CD4-positive, alpha-beta T cell treated with Interleukin-4 for 1 hour (primary cell): Measurements from ENCODE around the gene C12orf75.
A peak's percentile ranks its signal among the peaks of the same experiment; 100 is the strongest.
"Not testable (repeated sequence)": the region's sequence is repeated elsewhere in the genome, so short reads cannot be mapped to it uniquely, and the experiment has no call there.

Experiments used
- DNase-seq, 2 donors: peaks; one replicate each; pipeline ENCODE4 v3.0.0-alpha.2; 2020 to 2022

Gene C12orf75

DNA sequence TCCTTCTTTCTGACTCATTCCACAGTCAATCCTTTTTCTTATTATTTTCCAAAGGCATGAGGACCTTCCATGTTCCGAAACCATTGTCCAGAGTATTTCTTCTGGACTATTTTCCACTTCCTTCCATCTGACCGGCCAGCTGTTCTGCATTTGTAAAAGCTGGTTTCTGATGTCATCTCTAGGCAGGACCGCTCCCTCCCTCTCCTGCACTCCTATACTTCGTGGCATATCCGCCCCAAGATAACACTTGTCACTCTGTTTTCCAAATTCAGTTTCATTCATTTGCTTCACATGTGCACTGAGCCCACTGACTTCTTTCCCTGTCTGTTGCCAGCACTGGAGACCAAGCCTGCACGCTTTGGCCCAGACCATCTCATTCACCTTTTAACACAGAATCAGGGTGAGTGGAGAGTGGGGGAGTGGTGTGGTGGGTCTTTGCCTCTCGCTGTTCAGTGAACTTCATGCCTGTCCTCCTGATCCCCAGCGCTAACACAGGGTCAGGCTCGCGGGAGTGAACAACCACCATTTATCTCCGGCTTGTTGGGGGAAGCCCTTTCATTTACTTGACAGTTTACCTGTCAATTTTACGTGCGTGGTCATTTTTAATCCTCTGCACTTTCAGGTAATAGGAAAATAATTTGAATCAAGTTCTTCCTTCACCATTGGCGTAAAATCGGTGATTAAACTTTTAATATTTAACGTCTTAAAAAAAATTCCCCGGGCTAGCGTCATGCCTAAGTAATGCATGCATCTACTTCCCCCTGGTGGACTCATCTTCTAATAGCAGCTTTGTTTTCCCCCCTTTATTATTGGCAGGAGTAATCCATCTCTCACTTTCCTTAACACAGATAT is 52.5 kb downstream of the C12orf75 start:
- peak in 1 of 2 donors; percentile 68 for DNase-seq

DNA sequence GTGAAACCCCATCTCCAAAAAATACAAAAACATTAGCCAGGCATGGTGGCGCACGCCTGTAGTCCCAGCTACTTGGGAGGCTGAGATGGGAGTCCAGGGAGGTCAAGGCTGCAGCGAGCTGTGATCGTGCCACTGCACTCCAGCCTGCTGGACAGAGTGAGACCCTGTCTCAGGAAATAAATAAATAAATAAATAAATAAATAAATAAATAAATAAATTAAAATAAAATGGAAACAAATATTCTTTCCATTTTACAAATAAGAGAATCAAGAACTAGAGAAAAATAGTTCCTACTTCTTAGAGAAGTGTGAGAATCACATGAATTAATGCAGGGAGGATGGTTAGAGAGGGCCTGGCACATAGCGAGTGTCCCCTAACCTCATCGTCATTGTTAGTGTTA is 53.7 kb downstream of the C12orf75 start:
- no peak for DNase-seq

DNA sequence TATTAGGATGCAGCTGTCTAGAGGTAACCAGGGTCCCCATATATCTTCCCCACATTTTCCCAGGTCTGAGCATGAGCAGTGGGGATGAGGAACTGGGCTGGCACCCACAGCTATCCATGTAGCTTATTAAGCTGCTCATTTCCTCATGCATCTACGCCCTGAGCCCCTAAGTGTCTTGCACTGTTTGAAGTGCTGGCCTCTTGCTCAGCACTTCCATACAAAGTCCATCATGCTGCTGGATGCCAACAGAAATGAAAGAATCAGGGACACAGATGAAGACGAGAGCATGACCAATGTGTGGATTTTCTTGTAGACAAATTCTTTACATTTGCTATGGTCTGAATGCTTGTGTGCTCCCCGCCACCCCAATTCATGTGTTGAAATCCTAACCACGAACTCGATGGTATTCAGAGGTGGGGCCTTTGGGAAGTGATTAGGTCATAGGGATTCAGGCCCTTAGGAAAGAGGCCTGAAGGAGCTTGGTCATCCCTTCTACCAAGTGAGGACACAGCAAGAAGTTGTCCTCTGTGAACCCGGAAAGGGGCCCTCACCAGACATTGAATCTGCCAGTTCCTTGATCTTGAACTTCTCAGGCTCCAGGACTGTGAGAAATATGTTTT is 54.5 kb downstream of the C12orf75 start:
- no peak for DNase-seq

DNA sequence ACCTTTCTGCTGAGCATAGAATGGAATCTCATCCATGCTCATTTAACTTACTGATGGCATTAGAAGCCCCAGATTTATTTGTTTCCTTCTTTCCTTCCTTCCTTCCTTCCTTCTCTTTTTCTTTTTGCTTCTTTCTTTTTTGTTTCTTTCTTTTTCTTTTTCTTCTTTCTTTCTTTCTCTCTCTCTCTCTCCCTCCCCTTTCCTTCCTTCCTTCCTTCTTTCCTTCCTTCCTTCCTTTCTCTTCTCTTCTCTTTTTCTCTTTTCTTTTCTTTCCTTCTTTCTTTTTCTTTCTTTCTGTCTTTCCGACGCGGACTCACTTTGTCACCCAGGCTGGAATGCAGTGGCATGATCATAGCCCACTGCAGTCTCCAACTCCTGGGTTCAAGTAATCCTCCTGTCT is 55.9 kb downstream of the C12orf75 start:
- no peak for DNase-seq

DNA sequence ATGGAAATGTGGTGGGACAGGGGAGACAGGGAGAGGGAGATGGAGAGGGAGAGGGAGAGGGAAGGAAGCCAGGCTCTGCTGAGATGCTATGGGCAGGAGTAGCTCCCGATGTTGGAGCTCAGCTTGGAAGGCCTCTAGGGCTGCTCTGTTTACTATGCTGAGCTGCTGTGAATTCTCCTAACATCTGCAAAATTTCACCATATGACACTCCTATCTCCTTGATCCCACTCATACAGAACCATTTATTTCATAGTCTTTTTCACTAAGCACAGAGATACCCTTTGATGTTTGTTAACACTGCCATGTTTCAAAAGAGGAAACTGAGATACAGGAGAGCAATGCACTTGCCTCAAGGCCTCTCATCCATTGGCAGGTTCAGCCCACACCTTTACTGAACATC is 60.7 kb downstream of the C12orf75 start:
- no peak for DNase-seq

DNA sequence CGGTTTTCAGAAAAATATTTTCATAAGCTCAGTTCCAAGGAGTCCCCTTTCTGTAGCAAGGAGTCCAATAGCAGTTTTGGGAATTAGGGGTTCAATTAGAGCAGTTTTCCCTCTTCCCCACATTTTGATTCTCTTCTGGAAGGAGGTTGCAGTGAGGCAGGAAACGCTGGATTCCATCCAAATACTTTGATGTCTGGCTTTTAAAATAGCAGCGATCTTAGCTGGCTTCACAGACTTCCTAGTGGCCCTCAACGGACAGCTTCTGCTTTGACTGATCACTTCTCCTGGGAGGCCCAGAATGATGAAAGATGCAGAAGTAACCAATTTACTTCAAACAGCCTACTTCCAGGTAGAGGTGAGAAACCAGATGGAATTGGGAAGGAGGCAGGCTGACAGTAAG is 63.1 kb downstream of the C12orf75 start:
- DNase-seq, result no peak

DNA sequence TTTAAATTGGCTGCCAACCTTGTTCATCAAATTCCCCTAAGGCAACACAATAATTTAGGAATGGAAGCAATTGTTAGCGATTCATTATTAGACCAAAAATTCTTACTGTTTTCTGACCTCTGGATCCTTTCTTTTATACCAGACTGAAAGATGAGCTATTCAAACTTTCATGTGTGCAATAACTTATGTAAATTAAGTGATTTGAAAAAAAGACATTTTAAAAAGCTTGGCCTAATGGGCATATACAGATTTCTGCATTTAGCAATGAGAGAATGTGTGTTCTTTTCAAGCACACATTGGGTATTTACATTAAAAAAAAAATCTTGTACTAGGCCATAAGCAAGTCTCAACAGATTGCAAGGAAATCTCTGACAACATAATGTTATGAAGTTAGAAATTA is 65.5 kb downstream of the C12orf75 start:
- no peak for DNase-seq

DNA sequence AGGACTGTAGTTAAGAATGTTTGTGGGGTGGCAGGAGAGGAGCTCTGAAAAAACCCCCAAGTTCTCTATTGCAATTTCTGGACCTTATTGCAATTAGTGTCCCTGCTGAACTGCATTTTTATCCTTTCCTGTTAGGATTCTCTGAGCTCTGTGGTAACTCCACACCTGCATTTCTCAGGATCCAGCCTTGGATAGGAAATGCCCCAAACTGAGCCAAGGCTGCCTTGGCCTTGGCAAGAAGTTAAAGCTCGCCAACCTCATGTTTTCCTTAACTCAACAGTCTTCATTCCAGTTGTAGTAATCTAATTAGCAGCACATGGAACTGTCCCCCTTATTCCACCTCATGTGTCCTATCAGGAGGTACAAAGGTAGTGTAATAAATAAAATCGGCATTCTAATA is 66.5 kb downstream of the C12orf75 start:
- DNase-seq, result no peak

DNA sequence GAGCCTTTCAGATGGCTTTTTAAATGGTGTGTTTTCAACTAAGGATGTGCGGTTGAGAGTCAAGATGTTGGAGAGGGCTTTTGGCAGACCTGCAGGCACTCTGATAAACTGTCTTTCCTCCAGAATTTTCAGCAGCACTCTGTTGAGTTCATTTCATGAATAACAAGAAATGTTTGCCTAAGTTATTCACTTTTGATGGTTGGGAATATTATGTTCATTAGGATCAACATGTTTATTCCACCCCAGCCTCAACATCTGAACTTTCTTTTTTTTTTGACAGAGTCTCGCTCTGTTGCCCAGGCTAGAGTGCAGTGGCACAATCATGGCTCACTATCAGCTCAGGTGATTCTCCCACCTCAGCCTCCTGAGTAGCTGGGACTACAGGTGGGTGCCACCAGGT is 68.4 kb downstream of the C12orf75 start:
- DNase-seq, result no peak

DNA sequence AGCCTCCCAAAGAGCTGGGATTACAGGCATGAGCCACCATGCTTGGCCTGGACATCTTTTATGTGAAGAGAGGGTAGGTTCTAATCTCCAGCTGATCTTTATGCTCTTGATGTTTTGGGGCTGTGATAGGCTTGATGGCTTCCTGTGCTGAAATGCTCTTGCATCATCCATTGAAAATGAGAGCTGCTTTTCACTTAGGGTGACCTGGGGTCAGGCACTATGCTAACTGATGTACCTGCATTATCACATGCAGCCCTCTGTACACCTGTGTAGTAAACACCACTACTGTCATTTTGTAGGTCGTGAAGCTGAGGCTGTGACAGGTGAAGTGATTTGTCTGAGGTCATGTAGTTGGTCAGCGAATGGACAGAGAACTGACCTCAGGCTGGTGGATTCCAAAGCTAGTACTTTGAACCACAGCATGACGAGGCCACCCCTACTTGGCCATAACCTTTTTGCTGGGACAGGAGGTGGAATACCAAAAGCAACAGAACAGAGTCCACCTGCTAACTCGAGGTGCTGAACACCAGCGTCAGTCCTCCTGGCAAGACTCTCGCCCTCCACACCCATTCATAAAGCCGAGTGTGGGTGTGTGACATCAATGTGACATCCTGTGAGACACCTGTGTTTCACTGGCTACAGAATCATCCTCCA is 69.1 kb downstream of the C12orf75 start:
- DNase-seq, result no peak

DNA sequence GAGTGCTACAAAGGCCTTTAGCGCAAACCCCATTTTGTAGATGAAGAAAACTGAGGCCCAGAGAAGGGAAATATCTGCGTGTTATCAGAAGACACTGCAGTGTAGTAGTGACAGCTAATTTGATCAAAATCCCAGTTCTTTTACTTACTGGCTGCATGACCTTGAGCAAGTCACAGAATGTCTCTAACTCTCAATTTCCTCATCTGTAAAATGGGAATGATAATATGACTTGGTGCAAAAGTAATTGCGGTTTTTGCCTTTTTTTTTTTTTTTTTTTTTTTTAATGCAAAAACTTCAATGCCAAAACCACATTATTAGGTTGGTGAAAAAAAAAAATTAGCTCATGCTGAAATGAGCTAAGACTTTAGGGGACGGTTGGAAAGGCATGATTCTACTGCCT is 69.7 kb downstream of the C12orf75 start:
- DNase-seq, result no peak

DNA sequence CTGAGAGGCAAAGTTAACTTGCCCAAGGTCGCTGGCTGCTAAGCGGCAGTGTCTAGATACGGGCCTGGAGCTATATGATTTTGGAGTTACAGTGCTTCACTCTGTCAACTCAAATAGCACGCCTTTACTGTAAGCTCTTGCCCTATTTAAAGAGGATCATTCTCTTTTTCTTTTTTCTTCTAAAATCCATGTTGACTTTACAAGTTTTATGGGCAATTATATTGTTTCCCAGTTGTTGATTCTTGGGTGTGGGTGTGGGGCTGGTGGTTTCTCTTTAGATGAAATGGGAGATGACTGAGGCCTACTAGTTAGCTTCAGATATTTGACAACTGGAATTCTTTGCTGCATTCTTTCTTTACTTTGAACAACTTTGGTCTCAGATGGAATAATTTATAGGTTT is 70.7 kb downstream of the C12orf75 start:
- no peak for DNase-seq

DNA sequence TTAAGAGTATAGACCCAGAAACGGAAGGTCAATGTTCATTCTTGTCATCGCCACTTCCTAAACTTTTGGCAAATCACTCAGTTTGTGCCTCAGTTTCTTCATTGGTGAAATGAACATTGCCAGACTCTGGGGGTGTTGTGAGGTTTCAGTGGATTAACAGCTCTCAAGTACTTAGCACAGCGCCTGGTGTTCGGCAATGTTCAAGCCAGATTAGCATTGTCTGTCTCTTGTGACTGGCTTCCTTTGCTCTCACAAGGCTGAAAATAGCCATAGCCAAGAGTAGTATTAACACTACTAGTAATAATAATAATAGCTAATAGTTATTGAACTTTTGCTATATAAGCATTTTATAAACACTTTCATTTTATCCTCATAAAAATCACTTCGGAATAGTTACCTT is 71.9 kb downstream of the C12orf75 start:
- DNase-seq, result no peak

DNA sequence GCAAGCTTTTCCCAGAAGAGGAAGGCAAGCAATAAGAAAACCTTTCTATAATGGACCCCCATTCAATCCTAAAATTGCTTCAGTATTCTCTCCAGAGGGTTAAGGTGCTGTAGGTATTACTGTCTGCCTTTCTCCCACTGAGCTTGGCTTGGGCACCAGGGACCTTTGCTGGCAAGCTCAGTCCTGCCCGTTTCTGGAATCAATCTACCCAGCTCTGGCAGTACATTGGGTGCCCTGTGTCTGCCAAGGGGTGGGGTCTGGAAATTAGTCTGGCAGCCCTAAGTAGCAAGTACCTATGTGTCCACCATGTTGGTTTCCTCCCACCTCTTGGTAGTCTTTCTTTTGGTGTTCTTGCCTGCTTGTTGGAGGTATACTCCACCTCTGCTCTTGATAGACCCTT is 72.6 kb downstream of the C12orf75 start:
- DNase-seq, result no peak

DNA sequence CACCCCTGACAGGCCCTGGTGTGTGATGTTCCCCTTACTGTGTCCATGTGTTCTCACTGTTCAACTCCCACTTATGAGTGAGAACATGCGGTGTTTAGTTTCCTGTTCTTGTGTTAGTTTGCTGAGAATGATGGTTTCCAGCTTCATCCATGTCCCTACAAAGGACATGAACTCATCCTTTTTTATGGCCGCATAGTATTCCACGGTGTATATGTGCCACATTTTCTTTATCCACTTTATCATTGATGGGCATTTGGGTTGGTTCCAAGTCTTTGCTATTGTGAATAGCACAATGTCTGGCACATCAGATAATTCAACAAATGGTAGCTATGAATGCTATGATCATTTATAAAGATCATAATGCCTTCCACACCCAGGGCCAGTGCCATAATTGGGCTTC is 73.6 kb downstream of the C12orf75 start:
- DNase-seq, result not testable (repeated sequence)

DNA sequence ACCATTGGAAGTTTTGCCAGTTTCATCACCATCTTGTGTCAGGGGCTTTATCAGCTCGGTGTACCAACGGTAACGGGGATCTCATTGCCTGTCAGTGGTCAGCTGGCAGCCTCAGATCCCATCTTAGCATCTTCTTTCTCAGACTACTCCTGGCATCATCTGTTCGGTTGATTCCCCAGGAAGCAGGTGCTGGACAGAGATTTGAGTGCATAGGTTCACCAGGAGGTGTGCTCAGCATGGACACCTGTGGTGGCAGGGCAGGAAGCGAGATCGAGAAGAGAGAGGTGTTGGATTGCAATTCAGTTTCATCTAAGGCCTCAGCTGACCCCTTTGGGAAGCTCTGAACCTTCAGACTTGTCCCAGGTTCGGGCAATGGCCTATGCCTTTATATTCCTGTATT is 76.0 kb downstream of the C12orf75 start:
- DNase-seq, result no peak

DNA sequence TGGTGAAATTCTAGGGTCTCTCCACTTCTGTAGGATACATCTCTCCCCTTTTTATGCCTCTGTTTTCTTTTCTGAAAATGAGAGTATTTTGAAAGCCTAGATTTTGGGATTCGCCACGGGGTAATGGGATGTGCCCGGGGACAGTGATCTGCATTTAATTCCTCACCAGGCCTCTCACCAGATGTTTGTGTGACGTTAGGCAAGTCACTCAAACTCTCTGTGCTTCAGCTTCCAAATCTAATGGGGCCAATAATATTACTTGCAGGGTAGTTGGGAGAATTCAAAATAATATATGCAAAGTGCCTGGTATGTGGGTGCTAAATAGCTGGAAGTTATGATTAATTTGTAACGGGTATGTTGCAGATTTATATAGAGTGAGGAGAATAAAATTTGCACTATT is 78.8 kb downstream of the C12orf75 start:
- DNase-seq, result no peak

DNA sequence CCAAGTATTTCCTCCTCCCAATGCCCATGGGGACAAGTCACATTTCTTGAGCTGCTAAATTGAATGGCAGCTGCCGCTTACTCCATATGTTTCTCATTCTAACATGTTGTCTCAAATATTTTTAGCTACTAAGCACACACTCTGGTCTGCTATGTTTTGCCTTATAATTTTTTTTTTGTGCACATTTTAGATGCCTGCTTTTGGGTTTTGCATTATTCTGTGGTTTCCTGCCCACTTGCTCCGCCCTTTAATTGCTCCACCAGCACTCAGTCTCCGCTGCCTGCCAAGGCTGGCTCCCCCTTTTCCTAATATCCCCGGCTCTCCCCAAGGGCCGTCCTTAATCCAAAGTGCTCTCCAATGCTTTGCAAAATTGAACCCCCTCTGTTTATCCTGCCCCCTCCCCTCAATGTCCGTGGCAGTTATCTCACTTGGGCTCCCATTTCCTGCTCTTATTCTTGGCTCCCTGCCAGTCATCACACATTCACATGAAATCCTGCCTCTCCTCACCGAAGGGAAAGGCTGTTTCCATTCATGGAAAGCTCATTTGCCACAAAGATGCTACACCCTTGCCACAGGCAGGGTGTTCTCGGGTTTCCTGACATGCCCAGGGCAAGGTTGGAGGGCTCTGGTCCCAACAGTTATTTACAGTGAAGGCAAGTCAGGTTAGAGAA is 79.4 kb downstream of the C12orf75 start:
- peak in 1 of 2 donors; percentile 3 for DNase-seq

DNA sequence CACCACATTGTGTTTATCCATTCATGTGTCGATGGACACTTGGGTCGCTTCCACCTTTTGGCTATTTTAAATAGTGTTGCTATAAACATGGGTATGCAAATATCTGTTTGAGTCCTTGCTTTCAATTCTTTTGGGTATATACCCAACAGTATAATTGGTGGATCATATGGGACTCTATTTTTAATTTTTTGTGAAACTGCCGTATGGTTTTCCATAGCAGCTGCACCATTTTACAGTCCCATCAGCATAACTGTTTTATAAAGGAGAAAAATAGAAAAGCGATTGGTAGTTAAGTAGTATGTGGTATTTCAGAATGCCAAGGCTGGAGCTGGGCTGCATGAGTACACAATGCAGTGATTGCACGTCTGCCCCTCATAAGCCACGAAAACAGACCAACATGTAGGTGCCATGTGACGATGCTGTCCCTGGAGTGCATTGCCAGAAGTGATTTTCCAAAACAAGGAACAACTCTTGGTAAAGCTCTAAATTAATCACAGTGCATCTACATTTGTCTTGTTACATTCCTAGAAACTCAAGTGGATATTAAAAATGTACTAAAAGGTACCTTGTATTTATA is 83.5 kb downstream of the C12orf75 start:
- no peak for DNase-seq

DNA sequence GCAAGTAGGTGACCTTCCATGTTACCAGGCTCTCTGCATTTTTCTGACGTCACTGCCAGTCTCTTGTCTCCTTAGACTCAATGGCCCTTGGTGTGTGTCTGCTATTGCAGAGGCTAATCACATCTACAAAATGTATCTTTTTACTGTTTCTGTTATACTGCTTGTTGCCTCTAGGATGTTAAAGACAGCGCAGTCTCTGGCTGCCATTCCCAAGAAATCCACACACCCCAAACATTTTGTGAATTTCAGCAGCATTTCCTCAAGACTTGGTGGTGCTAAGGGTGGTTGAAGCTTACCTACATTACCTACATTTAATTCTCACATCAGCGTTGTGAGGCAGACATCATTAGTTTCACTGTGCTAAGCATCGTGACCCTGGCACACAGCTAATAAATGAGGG is 87.2 kb downstream of the C12orf75 start:
- no peak for DNase-seq

DNA sequence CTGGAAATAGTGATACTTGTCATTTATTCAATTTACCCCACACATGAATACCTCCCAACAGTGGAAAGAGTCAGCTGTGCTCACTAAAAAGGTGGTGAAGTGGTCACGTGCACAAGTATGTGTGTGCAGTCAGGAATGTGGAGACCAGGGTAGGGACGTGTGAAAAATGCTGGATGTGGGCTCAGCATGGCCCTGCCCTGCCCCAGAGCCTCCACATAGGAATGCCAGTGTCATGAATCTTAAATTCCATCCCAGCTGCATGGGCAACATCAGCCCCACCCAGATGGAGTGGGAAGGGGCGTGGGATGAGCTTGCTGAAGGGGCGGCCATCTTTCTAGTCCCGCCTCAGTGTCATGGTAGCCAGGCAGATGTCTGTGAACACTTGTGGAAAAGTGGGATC is 87.7 kb downstream of the C12orf75 start:
- DNase-seq, result no peak

DNA sequence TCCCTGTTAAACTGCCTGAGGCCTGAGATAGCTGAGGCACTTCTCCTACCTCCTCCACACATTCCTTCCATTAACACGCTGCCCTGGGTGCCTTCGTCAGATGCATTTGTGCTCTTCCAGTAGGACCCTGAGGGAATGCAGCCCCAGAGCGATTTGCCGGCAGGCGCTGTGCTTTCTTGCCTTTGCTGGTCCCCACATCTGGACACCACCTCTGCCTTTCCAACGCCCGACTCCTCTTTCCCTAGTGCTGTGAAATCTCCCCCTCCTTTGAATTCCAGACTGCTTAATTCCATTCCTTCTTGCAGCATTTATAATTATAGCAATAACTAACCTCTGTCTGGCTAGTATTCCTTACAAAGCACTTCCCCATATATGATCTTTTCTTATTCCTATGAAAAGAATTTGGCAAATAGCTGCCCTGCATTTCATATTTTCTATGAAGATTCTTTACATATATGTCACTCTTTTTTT is 88.4 kb downstream of the C12orf75 start:
- DNase-seq, result no peak

DNA sequence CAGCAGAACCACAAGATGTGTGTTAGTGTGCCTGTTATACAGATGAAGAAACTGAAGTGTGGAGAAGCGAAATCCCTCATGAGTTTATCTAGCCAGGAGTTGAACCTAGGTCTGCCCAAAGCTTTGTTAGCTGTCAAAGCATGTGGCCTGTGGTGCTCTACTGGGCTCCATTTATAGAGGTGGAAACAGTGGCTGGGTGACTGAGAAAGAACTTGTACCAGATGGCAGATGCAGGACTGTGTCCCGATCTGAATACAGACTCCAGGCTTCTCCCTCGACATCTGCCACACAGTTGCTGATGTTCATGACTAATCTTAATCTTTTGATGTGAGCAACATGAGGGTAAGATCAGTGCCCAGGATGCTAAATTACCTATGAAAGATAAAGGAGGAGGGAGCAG is 89.1 kb downstream of the C12orf75 start:
- no peak for DNase-seq
